C4-2B (cell line): ENCODE measurements around the gene KCNQ1.

Source experiments
- H3K27ac ChIP-seq: fragments of 450-650 bp; 2 replicates; pipeline ENCODE4 v1.5.1; 2017
- ZFX ChIP-seq: fragments of 450-650 bp; IDR thresholded peaks from 2 replicates; pipeline ENCODE4 v1.6.1; 2017
- TF ChIP-seq, protein P1 (sequence below): fragments of 450-650 bp; conservative IDR thresholded peaks from 2 replicates; pipeline ENCODE4 v1.5.1; 2017; ENCODE audit warnings: mild to moderate bottlenecking

Gene KCNQ1

DNA sequence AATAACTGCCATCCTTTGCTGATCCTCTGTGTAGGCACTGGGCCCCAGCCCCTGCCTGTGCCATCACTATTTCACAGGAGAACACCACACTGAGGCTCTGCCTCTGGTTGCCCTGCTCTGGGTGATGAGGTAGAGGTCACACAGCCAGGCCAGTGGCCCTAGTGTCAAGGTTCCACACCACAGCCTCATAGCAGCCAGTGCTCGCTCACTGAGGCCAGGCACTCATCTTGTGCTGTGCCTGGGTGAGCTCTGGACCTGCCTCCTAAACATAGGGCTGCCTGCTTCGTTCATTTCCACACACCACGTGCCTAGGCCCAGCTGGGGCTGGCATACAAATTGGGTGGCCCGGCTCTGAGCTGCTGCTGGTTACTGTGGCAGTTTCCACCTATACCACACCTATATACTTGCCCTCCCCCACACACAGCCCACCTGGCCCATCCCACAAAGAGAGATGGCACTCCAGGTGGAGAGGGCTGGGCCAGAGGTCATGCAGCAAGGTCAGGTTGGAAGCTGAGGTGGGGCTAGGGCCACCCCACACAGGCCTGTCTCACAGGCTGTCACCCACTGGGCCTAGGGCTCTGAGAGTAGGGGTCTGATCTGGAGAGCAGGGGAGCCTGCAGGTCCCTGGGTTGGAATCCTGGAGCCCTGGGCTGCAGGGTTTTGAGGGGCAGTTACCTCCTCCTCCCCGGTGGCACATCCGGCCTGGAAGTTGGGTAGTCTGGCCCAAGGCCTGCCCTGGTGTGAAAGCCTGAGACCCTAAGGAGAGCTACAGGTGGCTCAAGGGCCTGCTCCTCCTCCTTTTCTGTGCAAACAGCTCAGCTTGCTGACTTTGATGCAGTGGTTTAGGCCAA is 243.8 kb downstream of the KCNQ1 start:
- H3K27ac ChIP-seq, result no peak overlapping the region

DNA sequence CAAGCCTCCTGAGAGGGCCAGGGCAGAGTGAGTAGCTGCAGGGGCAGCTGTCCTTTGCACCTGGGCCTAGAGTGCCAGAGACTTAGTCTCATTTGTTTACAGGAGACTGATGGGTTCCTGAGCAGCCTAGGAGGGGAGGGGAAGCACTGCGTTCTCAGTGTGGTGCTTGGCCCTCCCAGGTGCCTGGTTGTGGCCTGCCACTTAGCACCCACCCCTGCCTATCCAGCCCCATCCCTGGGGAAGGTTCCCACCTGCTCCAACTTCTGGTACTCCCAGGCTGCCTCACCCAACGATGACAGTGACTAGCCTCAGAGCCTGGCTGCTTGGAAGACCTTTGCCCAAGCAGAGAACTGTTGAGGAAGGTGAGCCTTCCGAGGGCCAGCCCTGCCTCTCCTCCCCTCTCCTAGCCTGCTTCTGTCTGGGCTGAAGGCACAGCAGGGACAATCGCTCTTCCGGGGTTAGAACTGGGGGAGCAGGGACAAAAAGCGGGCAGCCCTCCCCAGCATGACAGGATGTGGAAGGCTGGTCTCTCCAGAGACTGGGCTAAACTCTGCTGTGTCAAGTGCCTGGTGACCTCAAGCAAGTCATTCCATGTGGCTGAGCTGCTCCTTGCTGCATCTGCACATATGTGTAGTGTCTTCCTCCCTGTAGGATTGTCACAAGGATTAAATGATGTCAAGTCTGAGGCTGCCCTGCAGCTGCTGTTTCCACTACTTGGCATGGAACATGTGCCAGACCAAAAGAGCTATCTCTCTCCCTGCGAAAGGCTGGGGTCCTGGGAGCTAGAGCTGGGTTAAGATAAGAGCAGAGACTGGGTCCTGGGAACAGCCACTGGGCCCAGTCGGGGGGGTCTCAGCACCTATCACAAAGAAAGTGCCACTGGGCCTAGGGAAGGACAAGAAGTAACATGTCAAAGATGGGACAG is 245.1 kb downstream of the KCNQ1 start:
- TF ChIP-seq ZFX, result no peak
- TF ChIP-seq, protein P1, sequence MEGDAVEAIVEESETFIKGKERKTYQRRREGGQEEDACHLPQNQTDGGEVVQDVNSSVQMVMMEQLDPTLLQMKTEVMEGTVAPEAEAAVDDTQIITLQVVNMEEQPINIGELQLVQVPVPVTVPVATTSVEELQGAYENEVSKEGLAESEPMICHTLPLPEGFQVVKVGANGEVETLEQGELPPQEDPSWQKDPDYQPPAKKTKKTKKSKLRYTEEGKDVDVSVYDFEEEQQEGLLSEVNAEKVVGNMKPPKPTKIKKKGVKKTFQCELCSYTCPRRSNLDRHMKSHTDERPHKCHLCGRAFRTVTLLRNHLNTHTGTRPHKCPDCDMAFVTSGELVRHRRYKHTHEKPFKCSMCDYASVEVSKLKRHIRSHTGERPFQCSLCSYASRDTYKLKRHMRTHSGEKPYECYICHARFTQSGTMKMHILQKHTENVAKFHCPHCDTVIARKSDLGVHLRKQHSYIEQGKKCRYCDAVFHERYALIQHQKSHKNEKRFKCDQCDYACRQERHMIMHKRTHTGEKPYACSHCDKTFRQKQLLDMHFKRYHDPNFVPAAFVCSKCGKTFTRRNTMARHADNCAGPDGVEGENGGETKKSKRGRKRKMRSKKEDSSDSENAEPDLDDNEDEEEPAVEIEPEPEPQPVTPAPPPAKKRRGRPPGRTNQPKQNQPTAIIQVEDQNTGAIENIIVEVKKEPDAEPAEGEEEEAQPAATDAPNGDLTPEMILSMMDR, result no peak
- H3K27ac ChIP-seq, result no peak overlapping the region

More for the DNA sequence above, 243.8 kb downstream of the KCNQ1 start:
- TF ChIP-seq ZFX, result no peak
- TF ChIP-seq, protein P1, result no peak

DNA sequence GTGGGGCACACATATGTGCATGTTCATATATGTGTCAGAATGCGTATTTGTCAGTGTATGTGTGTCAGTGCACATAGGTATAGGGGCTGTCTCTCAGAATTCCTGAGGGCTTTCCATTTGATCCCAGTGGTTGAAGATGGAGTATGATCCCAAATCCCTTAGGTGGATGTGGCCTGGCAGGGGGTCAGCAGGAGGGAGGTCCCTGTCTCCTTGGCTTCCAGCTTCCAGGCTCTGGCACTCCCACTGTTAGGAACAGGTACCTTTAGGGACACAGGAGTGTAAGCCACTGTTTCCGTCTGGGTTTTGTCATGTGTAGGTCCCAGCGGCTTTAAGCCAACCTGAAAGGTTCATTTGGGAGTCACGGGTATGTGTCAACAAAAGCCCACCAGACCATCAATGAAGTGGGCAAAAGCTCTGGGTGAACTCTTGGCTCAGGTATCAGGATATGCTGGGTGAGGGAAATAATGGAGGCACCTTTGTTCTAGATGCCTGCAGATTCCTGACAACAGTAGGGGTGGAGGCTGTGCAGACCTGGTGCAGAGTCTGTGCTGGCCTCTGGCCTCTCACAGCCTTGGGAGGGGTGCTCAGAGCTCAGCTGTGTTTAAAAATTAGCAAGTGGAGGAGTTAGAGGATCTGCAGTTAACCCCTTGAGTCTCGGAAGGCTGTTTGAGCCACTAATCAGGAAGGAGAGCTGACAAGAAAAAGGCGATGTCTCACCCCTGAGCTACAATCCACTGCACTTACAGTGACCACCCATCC is 246.0 kb downstream of the KCNQ1 start:
- TF ChIP-seq ZFX, result no peak
- TF ChIP-seq, protein P1, result no peak
- H3K27ac ChIP-seq, result no peak overlapping the region

DNA sequence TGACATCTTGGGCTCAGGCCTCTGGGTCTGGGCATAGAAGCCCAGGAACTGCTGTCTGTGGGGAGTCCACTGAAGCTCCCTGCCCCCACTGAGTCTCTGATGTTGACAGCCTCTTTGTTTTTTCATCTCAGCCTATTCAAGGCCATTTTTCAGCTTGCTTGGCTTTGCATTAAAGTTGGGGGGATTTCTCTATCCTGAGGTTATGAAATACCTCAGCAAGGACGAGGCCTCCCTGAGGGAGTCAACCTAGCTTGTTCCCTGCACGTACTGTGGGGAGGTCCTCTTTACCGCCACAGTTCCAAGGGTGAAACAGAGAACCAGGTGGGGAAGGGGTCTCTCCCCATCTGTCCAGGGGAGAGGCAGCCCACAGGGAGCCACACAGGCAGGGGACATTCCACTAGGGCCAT is 246.6 kb downstream of the KCNQ1 start:
- TF ChIP-seq, protein P1, result no peak
- no peak for TF ChIP-seq ZFX
- no peak overlapping the region for H3K27ac ChIP-seq

DNA sequence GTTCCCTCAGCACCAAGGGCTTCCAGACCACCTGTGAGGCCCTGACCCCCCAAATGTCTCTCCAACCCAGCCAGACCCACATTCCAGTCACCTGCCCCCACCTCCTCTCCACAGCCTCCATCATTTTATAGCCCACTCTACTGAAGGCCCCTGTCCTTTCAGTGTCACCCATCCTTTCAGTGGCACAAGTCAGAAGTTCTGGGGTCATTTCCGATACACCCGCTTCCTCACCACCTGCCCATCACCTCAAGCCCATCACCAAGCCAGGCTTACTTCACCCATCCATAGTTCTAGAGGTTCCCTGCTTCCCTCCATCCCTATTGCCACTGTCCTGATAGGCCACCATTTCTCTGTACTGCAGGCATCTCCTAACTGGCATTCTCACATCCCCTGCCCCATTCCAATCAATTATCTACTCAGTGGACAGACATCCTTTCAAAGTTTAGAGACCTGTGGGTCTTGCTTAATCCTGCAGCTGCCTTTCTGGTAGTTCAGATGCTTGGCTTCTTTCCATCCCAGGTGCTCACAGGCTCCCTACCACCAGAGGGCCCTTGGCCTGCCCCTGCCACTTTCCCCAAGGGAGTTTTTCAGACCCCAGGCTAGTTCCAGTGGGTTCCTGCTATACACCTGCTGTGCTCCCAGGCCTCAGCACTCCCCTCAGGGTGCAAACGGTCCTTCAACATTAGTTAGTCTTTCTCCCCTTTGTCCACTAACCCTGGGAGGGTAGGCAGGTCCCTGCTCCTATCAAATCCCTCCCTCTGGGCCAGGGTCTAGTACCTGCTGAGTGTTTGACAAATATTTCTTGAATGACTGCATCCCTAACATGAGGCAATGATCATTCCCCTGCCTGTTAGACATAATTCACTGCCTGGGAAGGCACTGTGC is 247.4 kb downstream of the KCNQ1 start:
- TF ChIP-seq, protein P1, result no peak
- TF ChIP-seq ZFX, result no peak
- H3K27ac ChIP-seq, result no peak overlapping the region
